ENCODE results near the gene FCN1.

FCN1 gene

DNA sequence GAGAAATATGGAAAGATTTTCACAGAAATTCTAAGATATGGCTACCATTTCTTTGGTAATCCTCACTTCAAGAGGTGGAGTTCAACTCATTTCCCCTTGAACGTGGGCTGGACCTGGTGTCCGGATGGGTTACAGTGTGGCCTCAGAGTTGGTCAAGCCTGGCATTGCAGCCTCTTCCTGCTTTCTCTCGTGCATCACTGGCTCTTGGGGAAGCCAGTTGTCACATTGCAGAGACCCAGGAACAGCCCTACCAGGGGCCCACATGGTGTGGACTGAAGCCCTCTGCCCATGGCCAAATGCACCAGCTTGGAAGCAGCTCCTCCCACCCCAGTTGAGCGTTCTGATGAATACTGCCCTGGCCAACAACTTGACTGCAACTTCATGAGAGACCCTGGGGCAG, 47.7 kb upstream of the FCN1 start:
- TF ChIP-seq ZNF70 (CRISPR knock-in tag; IDR thresholded peaks at IDR 0.05) (no peak), ZFP30 (CRISPR knock-in tag; IDR thresholded peaks at IDR 0.05) (no peak), ARNTL (CRISPR knock-in tag; IDR thresholded peaks at IDR 0.05; ENCODE audit: borderline replicate concordance, low read depth) (no peak), CSDC2 (CRISPR knock-in tag; IDR thresholded peaks at IDR 0.05) (no peak), TOX (CRISPR knock-in tag; IDR thresholded peaks at IDR 0.05; ENCODE audit: borderline replicate concordance) (no peak), ZC3H10 (CRISPR knock-in tag; IDR thresholded peaks at IDR 0.05) (no peak), ISL1 (CRISPR knock-in tag; IDR thresholded peaks at IDR 0.05) (no peak), OSR1 (CRISPR knock-in tag; IDR thresholded peaks at IDR 0.05) (no peak), RARB (CRISPR knock-in tag; IDR thresholded peaks at IDR 0.05) (no peak), ESRRG (CRISPR knock-in tag; IDR thresholded peaks at IDR 0.05) (no peak), PPARA (CRISPR knock-in tag; IDR thresholded peaks at IDR 0.05; ENCODE audit: borderline replicate concordance) (no peak), TCF4 (CRISPR knock-in tag; IDR thresholded peaks at IDR 0.05; ENCODE audit: borderline replicate concordance) (no peak)
- TF ChIP-seq, protein P1, sequence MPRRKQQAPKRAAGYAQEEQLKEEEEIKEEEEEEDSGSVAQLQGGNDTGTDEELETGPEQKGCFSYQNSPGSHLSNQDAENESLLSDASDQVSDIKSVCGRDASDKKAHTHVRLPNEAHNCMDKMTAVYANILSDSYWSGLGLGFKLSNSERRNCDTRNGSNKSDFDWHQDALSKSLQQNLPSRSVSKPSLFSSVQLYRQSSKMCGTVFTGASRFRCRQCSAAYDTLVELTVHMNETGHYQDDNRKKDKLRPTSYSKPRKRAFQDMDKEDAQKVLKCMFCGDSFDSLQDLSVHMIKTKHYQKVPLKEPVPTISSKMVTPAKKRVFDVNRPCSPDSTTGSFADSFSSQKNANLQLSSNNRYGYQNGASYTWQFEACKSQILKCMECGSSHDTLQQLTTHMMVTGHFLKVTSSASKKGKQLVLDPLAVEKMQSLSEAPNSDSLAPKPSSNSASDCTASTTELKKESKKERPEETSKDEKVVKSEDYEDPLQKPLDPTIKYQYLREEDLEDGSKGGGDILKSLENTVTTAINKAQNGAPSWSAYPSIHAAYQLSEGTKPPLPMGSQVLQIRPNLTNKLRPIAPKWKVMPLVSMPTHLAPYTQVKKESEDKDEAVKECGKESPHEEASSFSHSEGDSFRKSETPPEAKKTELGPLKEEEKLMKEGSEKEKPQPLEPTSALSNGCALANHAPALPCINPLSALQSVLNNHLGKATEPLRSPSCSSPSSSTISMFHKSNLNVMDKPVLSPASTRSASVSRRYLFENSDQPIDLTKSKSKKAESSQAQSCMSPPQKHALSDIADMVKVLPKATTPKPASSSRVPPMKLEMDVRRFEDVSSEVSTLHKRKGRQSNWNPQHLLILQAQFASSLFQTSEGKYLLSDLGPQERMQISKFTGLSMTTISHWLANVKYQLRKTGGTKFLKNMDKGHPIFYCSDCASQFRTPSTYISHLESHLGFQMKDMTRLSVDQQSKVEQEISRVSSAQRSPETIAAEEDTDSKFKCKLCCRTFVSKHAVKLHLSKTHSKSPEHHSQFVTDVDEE (CRISPR knock-in tag; IDR thresholded peaks at IDR 0.05): no peak
- TF ChIP-seq, protein P2, sequence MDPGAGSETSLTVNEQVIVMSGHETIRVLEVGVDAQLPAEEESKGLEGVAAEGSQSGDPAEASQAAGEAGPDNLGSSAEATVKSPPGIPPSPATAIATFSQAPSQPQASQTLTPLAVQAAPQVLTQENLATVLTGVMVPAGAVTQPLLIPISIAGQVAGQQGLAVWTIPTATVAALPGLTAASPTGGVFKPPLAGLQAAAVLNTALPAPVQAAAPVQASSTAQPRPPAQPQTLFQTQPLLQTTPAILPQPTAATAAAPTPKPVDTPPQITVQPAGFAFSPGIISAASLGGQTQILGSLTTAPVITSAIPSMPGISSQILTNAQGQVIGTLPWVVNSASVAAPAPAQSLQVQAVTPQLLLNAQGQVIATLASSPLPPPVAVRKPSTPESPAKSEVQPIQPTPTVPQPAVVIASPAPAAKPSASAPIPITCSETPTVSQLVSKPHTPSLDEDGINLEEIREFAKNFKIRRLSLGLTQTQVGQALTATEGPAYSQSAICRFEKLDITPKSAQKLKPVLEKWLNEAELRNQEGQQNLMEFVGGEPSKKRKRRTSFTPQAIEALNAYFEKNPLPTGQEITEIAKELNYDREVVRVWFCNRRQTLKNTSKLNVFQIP (CRISPR knock-in tag; IDR thresholded peaks at IDR 0.05; ENCODE audit: borderline replicate concordance, low read depth): no peak
- TF ChIP-seq, protein P3, sequence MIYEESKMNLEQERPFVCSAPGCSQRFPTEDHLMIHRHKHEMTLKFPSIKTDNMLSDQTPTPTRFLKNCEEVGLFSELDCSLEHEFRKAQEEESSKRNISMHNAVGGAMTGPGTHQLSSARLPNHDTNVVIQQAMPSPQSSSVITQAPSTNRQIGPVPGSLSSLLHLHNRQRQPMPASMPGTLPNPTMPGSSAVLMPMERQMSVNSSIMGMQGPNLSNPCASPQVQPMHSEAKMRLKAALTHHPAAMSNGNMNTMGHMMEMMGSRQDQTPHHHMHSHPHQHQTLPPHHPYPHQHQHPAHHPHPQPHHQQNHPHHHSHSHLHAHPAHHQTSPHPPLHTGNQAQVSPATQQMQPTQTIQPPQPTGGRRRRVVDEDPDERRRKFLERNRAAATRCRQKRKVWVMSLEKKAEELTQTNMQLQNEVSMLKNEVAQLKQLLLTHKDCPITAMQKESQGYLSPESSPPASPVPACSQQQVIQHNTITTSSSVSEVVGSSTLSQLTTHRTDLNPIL (CRISPR knock-in tag; IDR thresholded peaks at IDR 0.05; ENCODE audit: low read depth): no peak
- TF ChIP-seq, protein P4, sequence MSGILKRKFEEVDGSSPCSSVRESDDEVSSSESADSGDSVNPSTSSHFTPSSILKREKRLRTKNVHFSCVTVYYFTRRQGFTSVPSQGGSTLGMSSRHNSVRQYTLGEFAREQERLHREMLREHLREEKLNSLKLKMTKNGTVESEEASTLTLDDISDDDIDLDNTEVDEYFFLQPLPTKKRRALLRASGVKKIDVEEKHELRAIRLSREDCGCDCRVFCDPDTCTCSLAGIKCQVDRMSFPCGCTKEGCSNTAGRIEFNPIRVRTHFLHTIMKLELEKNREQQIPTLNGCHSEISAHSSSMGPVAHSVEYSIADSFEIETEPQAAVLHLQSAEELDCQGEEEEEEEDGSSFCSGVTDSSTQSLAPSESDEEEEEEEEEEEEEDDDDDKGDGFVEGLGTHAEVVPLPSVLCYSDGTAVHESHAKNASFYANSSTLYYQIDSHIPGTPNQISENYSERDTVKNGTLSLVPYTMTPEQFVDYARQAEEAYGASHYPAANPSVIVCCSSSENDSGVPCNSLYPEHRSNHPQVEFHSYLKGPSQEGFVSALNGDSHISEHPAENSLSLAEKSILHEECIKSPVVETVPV (CRISPR knock-in tag; IDR thresholded peaks at IDR 0.05): no peak
- no peak for ATAC-seq

DNA sequence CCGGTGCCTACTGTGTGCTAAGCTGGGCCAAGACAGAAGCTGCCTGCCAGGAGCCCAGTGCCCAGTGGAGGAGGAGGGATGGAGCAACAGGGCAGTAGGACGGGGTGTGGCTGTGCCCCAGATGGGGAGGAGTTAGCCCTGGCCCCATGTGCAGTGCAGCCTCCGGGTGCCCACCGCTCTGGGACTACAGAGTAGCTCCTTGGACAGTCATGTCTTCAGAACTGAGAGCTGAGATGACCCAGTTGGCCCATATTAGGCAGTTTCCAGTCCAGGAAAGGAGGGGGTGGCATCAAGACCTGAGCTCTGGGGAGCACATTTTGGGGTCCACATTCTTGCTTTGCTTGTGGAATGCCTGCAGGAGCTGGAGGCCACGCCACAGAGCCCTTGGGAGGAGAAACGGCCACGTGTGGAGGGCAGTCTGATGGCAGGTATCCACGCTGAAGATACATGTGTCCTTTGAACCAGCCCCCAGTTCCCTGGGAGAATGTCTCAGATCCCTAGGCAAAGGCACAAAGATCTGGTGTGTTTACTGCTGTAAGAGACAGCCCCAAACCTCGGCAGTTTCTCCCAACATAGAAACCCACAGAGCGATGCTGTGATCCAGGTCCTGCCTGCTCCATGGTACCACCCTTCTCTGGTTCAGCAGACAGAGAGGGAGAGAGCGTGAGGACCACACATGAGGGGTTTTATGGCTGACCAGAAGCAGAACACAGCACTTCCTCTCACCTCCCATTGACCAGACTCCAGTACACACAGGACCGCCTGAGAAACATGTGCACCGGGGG, 46.8 kb upstream of the FCN1 start:
- ATAC-seq: no peak
- no peak for TF ChIP-seq ZNF70 (CRISPR knock-in tag; IDR thresholded peaks at IDR 0.05)
- TF ChIP-seq, protein P4 (CRISPR knock-in tag; IDR thresholded peaks at IDR 0.05): no peak
- TF ChIP-seq, protein P3 (CRISPR knock-in tag; IDR thresholded peaks at IDR 0.05; ENCODE audit: low read depth): no peak
- TF ChIP-seq ZFP30 (CRISPR knock-in tag; IDR thresholded peaks at IDR 0.05): no peak
- TF ChIP-seq, protein P1 (CRISPR knock-in tag; IDR thresholded peaks at IDR 0.05): no peak
- TF ChIP-seq ARNTL (CRISPR knock-in tag; IDR thresholded peaks at IDR 0.05; ENCODE audit: borderline replicate concordance, low read depth): no peak
- TF ChIP-seq ESRRG (CRISPR knock-in tag; IDR thresholded peaks at IDR 0.05): no peak
- TF ChIP-seq PPARA (CRISPR knock-in tag; IDR thresholded peaks at IDR 0.05; ENCODE audit: borderline replicate concordance): no peak
- TF ChIP-seq, protein P2 (CRISPR knock-in tag; IDR thresholded peaks at IDR 0.05; ENCODE audit: borderline replicate concordance, low read depth): no peak
- no peak for TF ChIP-seq SNAI2 (CRISPR knock-in tag; IDR thresholded peaks at IDR 0.05)
- no peak for TF ChIP-seq ISL1 (CRISPR knock-in tag; IDR thresholded peaks at IDR 0.05)
- no peak for TF ChIP-seq RARB (CRISPR knock-in tag; IDR thresholded peaks at IDR 0.05)
- no peak for TF ChIP-seq ZNF565 (CRISPR knock-in tag; conservative IDR thresholded peaks at IDR 0.05; ENCODE audit: low read depth)

Measured in SK-N-SH treated with all-trans-retinoic acid at 6 μM for 48 hours (cell line).